Stimulated activated CD4-positive, alpha-beta T cell treated with anti-CD3 and anti-CD28 coated beads, Interleukin-1b, Interleukin-23, amount 100 ng/mL, for 48 hours (primary cell): ENCODE data around the gene SETD3.

Source experiments
- DNase-seq: peaks from one replicate; pipeline ENCODE4 v3.0.0-alpha.2; 2020

SETD3 gene

DNA sequence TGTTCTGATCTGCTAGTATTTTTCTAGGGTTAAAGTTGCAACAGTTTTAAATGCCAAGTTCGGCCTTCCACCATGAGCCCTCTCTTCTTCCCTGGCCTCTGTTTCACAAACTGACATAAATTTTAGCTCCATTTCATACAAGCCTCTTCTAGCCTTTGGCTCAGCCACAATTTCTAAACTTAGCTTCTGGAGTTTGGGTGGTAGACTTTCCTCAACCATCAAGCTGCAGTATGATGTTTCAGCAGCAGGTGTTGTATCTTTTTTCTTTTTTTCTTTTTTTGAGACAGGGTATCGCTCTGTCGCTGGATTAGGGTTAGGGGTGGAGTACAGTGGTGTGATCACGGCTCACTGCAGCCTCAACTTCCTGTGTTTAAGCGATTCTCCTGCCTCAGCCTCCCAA is 29.4 kb downstream of the SETD3 start:
- no peak for DNase-seq

DNA sequence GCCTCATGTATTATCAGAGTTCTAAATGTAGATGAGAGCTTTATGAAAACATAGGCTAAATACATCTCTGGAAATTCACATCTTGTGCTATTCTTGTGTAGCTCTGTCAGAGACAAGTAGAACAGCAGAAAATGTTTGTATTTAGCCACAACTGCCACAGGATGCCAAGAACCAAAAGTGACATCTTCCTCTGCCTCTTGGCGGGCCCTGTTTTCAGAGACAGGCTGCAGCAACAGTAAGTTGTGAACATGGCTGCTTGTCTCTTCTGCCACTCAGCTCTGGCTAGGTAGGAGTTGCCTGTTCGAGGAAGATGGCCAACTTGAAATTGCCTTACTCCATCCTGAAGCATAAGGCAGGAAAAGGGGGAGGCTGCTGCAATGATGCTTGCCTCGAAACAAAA is 30.4 kb downstream of the SETD3 start:
- no peak for DNase-seq

DNA sequence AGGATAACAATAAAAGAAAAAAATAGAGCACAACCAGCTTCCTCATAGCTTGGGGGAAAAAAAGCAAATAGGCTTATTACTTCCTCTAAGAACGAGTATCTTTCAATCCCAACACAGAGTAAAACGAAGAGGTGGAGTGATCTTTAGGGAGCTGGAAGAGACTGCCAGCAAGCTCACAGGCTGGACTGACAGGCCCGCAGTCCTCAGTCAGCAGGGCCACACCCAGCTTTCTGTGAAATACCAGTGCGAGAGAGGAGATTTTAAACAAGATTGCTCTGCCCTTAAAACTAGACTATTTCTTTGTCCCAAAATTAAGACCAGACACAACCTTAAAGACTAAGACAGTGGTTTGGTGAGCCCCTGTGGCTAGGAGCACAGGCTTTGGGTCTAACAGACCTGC is 32.9 kb downstream of the SETD3 start:
- no peak for DNase-seq

DNA sequence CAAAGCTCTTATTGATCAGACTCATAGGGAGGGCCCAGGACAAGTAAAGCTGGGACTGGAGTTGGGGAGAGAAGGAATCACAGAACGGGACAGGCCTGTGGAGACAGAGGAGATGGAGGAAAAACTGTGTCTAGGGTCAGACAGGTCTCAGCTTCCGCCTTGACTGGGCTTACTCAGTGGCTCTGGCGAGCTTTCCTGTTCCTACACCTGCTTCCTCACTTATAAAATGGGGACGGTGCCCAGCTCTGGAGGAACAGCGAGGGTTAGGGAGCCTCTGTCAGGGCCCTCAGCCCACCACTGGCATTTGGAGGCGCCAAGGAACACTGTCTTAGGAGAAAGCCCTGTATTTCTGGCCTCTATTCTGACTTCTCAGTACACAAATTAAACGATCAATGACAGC is 34.7 kb downstream of the SETD3 start:
- DNase-seq: no peak

DNA sequence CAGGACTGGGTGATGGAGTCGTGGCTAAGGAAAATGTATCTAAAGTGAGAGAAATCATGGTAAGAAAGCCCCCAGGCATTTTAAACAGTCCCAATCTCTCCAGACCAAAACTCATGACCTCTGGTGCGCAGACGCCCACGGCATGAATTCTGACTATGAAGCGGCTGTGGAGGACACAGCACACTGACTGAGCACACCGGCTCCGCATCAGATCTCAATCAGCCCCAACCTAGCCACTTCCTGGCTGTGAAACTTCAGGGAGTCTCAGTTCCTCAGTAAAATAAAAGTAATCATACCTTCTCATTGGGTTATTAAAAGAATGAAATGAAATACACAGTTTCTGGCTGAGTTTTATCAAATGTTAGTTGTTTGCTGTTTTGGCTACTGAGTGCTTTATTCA is 38.7 kb downstream of the SETD3 start:
- DNase-seq: peak; percentile 13

DNA sequence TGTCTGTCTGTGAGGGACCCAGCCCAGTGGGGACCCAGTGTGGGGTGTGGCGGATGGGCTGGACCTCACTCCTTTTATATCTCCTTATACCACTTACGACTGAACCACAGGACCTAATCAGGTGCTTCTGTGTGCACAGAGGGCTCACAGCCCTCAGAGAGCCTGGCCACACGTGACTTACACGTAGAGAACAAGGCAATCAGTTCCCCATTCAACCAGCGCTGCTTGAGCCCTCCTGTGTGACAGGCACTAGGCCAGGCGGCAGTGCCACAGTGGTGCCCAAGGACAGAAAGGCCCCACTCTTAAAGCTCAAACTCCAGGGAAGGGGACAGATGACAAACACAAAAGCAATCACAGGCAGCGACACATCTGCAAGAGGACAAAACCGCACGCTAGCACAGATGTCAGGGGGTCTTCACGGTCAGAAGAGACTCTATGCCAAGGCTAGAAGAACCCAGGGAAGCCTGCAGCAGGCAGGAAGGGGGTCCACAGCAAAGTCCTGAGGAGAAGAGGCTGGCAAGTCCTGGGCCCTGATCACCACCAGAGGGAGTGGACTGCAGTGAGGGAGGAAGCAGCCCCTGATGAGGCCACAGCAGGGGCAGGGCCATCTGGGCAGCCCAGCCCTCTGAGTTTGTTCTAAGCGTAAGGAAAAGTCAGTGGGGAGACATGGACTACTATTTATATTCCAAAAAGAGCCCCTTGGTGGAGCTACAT is 39.3 kb downstream of the SETD3 start:
- no peak for DNase-seq

DNA sequence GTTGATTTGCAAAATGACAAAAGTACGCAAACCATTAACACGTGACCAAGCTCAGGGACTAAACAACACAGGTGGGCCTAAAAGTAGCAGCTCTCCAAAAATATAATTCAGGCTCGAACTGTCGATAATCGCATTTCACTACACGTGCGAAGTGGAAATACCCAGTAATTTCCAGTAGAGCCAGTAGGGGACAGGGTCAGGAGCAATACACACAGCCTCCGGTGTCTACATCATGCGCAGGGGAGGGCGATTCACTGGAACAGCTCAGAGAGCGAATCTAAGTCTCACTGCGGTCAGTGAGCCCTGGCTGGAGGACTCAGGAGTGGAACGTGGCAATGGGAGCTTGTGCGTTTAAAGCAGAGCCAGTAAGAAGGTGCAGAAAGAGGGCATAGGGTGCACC is 40.4 kb downstream of the SETD3 start:
- DNase-seq: no peak

DNA sequence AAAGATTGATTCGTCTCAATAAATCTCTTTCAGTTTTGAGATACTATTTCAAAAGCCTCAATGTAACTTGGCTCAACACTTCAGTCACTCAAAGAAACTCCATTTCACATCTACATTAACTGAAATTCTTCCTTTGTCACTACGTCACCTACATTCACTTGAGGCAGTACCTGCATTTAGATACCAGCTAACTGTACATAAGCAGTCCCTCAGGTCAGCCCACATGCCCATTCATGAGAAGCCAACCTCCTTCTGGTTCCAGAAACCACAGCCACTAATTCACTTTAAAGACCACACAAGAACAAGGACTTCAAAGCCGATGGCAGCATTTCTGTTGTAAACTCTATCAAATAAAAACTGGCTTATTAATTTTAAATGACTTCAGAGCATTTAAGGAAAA is 43.0 kb downstream of the SETD3 start:
- no peak for DNase-seq

DNA sequence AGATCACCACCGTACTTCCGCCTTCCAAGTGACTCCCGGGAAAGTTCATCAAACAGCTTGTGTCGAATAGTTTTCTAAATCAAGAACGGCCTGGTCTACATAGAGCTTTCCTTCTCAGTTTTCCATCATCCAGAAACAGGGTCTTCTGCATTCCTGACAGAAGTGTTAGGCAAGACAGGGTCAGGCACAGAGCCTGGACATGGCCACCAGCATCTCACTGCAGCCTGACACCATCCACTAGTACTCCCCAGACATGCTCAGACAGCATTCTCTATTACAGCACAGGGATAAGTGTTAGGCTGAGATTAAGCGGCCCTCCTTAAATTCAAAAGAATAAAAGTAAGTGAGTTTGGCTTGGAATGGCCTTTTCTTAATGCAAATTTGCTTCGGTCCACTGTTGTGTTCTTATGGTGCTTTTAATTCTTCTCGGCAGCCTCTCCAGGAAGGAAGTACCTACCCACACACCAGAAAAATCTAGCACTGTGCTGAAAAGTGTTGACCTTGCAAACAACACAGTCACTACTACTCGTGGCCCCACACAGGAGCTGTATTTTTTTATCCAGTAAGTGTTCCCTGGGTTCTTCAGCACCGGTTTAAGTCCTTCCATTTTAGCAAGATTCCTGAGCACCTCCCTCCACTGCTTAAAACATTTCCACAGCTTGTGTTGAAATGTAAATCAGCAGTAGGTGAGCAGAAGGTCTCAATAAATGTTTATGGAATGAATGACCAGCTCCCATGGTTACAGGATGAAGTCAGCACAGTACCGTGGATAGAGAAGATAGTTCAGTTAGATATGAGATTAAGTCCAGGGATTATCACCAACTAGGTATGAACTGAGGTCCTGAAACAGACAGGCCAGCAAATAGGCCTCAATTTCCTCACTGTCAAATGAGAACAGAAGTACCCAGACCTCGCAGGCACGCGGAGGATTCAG is 44.1 kb downstream of the SETD3 start:
- no peak for DNase-seq

DNA sequence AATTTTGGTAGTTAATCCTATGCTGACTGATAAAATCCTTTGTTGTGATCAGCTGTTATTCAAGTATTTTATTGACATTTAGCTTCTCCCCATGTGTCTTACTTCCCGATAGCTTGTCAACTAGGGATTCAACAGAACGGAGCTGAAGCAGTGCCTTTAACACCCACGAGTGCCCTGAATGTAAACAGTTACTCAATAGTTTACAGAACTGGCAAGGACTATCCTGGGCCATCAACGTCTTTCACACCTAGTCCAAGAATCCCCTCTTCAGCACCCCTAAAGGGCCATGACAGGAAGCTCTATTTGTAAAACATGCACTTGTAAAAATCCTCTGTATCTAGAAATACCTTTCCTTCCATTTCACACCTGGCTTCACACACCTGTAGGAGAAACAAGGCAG is 45.3 kb downstream of the SETD3 start:
- no peak for DNase-seq

DNA sequence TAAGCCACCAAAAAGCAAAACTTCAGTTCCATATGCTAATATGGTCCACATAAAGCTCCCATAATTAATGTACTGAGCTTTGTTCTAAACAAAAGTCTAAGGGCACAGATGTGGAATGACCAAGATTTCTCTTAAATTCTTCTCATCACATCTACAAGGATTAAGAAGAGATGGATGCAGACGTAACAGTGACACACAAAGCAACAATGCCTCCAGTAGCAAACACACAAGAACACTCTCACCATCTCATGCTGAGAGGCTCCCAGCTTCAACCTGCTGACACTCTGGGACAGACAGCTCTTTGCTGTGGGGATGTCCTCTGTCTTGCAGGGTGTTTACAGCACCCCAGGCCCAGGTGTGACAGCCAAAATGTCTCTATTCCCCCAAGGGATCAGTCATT is 48.2 kb downstream of the SETD3 start:
- no peak for DNase-seq

DNA sequence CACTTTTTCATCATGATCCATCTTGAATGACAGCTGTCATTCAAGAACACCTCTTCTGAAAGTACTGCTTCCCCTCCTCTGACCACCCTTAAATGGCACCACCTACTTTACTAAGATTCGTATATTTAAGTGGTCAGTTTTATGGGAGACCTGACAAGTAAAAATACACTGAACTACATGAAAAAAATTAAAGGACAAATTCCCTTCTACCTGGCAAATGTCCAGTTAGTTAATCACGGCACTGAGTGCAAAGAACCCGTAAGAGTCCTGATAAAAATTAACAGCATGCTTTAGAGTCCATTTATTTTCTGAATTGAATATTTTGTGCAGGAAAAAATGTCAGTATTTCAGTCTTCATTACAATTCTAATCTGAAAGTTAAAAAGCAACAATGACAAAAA is 48.7 kb downstream of the SETD3 start:
- DNase-seq: no peak

DNA sequence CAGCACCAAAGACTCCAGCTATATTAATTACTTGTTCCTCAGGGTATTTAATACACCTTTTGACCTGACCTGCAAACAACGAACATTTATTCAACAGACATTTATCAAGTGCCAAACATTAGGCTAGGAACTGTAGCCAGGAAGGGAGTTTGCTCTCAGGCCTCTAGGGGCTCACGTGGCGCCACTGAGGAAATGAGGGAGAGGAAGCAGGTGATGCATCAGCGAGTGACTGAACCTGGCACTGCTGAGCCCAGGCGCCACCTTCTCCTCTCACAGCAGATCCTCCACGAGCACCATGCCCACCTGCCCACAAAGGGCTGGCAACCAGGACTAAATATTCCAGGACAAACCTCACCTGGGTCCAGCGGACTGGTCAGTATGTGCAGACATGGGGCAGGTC is 50.2 kb downstream of the SETD3 start:
- DNase-seq: peak; percentile 29

DNA sequence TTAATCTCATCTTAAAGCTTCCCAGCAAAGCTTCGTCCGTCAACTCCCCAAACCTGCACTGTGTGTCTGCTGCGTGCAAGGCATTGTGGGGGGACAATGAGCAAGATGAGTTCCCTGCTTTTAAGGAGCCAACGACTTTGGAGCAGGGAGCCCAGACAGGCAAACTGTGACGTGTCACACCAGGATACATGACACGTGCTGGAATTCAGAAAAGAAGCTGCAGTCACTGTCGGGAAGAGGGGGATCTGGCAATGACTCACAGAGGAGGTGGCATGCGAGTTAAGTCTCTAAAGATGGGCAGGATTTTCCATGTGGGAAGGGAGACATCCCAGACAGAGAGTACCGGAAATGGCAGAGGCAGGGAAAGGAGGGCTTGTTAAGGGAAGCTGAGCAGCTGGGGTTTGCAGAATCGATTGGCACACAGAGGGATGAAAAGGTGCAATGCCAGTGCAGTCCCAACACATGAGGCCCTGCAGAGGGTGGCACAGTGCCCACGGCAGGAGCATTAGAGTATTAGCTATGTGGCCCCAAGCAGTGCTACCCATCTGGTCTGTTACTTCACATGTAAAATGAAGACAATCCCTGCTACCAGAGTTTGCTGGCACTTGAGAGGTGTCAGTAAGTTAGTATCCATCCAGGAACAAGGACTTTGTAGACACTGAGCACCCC is 52.9 kb downstream of the SETD3 start:
- DNase-seq: no peak

DNA sequence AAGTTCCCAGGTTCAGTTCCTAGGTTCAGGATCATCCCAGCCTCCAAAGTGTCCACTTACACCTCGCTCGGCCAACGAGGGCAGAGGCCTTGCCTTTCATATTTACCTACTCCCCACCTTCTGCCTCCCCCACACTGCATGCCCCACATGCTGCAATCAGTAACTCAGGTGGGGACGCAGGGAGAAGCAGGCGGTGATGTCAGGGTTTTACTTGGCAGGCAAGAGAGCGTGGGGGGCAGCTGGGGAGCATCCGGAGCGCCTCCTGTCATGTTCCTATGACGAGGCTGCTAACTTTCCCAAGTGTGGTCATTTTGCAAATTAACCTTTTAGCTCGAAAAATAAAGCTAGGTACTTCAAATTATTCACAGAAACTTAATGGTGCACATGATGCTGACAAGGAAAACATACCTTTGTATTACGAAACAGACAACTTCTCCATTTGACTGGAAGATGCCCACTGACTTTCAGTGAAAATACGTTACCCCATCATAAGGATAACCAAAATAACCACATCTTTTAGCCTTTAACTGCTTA is 53.8 kb downstream of the SETD3 start:
- no peak for DNase-seq

DNA sequence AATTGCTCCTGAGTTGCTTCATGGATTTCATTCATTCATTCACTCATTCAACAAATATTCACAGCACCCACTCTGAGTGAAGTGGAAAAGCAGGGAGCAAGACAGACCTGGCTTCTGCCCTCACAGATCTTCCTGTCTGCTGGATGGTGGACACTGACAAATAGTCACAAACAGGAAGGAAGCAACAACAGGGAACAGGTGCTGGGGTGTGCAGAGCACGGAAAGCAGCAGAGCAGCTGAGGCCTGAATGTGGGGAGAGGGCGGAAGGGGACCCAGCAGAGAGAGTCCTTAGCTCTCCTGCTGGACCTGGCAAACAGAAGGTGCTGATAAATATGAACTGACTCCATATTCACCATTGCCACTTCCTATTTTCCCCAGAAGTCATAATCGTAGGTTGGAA is 54.4 kb downstream of the SETD3 start:
- no peak for DNase-seq

DNA sequence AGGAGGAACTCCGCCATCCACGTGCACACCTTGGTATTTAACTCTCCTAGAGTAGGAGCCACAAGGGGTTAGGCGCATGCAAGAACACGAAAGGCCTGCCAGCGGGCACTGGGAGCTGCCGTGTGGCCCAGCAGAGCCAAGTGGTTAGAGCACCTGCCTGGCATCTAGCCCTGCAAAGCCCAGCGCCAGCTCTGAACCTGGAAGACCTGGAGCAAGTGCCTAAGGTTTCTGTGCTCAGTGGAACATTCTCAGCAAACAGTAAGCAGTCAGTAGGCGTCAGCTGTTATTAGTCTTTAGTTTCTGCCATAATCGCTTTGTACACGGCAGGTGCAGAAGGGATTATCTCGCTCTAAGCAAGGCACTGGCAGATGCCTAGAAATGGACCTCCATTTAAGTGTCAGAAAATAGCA is 55.4 kb downstream of the SETD3 start:
- no peak for DNase-seq

DNA sequence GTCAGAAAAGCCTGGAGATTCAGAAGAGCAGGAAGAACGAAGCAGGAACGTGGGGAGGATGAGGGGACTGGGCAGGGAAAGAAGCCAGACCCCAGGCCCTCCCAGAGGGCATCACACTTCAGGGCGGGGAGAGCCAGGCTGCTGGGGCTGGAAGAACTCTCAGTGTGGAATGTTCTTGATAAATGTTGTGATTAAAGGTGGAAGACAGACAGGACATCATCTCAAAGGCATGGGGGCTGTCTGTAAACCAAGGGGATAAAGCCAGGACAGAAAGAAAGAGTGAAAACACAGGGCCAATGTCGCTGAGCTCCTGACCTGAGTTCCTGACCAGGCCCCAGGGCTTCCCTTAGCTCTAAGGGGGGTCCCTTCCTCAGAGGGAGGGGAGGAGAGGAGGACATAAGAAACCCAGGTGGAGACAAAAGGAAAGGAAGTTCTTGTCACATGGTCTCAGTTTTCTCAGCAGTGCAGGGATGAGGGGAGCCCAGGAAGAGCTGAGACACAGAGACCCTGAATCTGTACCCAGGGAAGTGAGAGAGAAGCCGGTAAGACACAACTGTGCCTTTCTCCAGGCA is 56.3 kb downstream of the SETD3 start:
- no peak for DNase-seq

DNA sequence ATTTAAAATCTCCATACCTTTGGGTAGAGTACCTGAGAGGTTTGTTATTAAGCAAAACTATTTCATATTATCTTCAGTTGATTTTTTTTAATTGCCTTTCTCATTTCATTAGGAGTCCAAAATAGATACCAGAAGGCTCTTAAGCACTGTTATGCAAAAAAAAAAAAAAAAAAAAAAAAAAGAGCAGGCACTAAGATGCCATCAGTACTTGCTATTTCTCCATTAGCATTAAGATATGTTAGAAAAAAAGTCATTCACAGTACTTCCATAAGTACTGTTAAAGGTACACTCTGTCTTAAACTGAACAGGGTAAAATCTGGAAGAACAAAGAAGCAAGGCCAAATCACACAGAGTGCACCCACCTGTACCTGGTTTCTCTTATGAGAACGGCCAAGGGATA is 57.2 kb downstream of the SETD3 start:
- DNase-seq: no peak

DNA sequence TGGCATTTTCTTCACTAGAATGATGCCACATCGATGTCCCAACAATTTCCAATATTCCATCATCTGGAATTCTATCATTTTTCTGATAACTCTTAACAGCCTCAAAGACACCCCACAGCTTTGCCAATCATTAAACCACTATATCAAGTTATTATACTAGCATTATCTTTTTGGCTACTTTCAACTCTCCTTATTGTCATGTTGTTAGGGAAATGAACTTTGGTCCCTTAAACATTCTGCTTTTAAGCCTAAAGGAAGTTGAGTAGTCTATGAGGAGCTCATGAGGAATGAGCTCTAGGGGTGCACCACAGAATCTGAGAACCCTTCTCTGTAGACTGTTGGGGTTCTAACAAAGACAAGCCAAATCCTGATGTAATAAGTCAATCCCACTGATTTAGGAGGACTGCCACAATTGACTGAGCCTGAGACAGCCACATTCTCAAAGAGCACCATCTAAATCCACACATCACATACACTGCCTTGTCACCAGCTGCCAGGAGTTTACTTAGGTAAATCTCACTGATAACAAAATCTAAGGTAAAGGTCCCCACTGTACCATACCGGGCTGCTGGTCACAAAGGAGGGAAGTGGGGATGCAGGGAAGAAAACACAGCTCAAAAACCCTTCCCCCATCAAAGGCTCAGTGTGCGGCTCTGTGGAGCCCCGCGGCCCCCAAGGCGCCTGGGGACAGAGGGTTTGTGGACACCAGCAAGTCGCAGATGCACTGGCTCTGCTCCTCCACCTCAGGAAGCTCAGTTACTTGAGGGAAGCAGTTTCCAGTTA is 58.2 kb downstream of the SETD3 start:
- DNase-seq: no peak

DNA sequence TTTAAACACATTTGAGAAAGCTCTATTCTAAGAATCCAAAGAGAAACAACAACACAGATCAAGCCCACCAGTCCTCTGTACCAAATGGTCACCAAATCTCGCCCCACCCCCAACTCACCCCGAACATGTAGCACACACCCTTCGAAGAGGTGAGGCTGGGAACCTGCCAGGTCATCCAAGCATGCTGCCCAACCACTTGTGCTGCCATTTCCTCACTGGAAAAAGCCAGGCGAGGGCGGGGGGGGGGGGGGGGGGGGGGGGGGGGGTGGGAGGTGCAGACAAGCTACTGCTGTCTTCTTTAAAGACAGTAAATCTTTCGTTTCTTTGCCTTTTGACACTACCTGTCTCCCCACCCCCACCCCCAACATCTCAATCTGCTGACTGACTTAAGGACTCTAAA is 59.9 kb downstream of the SETD3 start:
- DNase-seq: no peak

DNA sequence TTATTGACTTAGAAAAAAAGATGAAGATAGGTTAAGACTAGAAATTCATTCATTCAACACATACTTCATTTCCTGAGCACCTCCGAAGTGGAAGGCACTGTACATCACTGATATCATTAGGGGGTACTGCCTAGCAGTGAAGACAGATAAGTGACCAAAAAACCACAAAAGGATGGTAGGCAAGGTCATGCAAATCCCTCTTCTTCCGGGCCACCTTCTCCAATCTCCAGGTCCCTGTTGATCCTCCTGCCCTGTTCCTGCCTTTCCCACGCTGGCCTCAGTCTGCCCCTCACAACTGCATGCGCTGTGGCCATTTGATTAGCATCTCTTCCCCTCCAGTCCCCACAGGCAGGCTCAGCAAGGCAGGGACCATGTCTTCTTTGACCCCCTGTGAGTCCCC is 60.8 kb downstream of the SETD3 start:
- DNase-seq: no peak
